Gastroesophageal sphincter (tissue), 4 donors: Measurements from ENCODE around the gene SMPDL3A. TPM values are rescaled to one million over a fixed set of nuclear protein-coding genes. Genes with fewer than 3 reads are reported as not detected.
"Not testable (repeated sequence)": the region's sequence is repeated elsewhere in the genome, so short reads cannot be mapped to it uniquely, and the experiment has no call there.

Experiments used
- ATAC-seq: fragments of 150-250 bp; one replicate; pipeline ENCODE4 v1.9.1; 2016; ENCODE audit warnings: mild to moderate bottlenecking, moderate library complexity
- H3K27ac ChIP-seq, 4 donors: fragments of 200-600 bp; sonication (generic) in 3 of 4; 1 replicate in 3 of 4; 2 replicates in 1 of 4; pipeline ENCODE4 v1.5.1; 2016 to 2019
- H3K27me3 ChIP-seq: fragments of 200-600 bp; sonication (generic); one replicate; pipeline ENCODE4 v1.5.1; 2019
- H3K36me3 ChIP-seq, 2 donors: fragments of 200-600 bp; sonication (generic); one replicate each; pipeline ENCODE4 v1.5.1; 2019; ENCODE audit warnings: control low read depth in 1 of 2
- H3K4me1 ChIP-seq, 3 donors: fragments of 200-600 bp; sonication (generic); 1 replicate in 2 of 3; 2 replicates in 1 of 3; pipeline ENCODE4 v1.5.1; 2016 to 2019; ENCODE audit warnings: control low read depth in 2 of 3
- H3K4me3 ChIP-seq, 2 donors: fragments of 200-600 bp; sonication (generic); one replicate each; pipeline ENCODE4 v1.5.1; 2019; ENCODE audit warnings: mild to moderate bottlenecking in 1 of 2, moderate library complexity in 1 of 2
- H3K9me3 ChIP-seq, 3 donors: fragments of 200-600 bp; sonication (generic); one replicate each; pipeline ENCODE4 v1.5.1; 2017 to 2019; ENCODE audit warnings: control low read depth in 2 of 3
- EP300 ChIP-seq: sonication (generic); formaldehyde crosslinking; IDR thresholded peaks from one replicate; pipeline ENCODE4 v1.6.1; 2017; ENCODE audit warnings: antibody characterized with exemption, mild to moderate bottlenecking
- POLR2A ChIP-seq, 2 donors: fragments of 450-650 bp; IDR thresholded peaks; one replicate each; pipeline ENCODE4 v1.6.1; 2017; ENCODE audit warnings: antibody characterized with exemption in 2 of 2, mild to moderate bottlenecking in 2 of 2, moderate library complexity in 1 of 2
- POLR2AphosphoS5 ChIP-seq: sonication (generic); formaldehyde crosslinking; IDR thresholded peaks from one replicate; pipeline ENCODE4 v1.6.1; 2017; ENCODE audit warnings: antibody characterized with exemption
- WGBS, 2 donors: methylation state at CpG; one replicate each; pipeline ENCODE4 v1.1.5; 2018; ENCODE audit warnings: low coverage in 1 of 2; 5-methylcytosine and 5-hydroxymethylcytosine counted together
- total RNA-seq, 4 donors: library from RNA; depleted of rRNA; stranded (reverse); fragments of >200 nt; gene quantifications; one replicate each; pipeline ENCODE4 v1.1.0, GENCODE V29; 2016
- TF ChIP-seq, protein P1 (sequence below), 4 experiments: fragments of 200-600 bp in 2 of 4; fragments of 450-650 bp in 2 of 4; sonication (generic) in 1 of 4; IDR thresholded peaks; one replicate each; pipeline ENCODE4 v1.5.1; 2017 to 2019; ENCODE audit warnings: antibody characterized with exemption in 4 of 4, mild to moderate bottlenecking in 2 of 4, moderate library complexity in 2 of 4

Gene SMPDL3A
- total RNA-seq, 4 donors from 2014 or later, result 6.5 to 11.5 (median 8.0) TPM

DNA sequence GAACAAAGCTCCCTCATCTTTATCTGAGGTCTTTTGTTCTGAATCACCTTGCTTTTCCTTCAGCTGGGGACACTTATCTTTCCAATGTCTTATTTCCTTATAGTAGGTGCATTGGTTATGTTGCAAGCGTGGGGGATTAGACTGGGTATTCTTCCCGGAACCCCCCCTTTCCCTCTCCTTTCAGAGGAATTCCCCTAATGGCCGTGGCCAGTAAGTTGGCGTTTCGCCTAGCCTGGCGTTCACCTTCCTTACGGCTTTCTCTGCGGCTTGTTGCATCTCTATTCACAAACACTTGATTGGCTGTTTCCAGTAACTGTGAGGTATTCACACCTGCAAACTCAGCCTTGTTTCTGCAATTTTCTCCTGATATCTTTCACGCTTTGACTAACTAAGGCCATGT is 42.4 kb upstream of the SMPDL3A start:
- no peaks in the 10 kb centered on the region for H3K4me1 ChIP-seq
- H3K4me3 ChIP-seq, result no peak overlapping the region
- H3K9me3 ChIP-seq, result no peaks in the 10 kb centered on the region
- 90 to 91% methylated on average over 6 to 9 of the region's 9 CpGs for WGBS, 2 donors
- H3K27ac ChIP-seq, result no peak overlapping the region
- ATAC-seq, result no peak
- H3K27me3 ChIP-seq, result no peaks in the 10 kb centered on the region
- no peaks in the 10 kb centered on the region for H3K36me3 ChIP-seq
- TF ChIP-seq EP300 (no peak), POLR2A (IDR thresholded peaks at IDR 0.05) (no peak), POLR2AphosphoS5 (no peak)
- TF ChIP-seq, protein P1, sequence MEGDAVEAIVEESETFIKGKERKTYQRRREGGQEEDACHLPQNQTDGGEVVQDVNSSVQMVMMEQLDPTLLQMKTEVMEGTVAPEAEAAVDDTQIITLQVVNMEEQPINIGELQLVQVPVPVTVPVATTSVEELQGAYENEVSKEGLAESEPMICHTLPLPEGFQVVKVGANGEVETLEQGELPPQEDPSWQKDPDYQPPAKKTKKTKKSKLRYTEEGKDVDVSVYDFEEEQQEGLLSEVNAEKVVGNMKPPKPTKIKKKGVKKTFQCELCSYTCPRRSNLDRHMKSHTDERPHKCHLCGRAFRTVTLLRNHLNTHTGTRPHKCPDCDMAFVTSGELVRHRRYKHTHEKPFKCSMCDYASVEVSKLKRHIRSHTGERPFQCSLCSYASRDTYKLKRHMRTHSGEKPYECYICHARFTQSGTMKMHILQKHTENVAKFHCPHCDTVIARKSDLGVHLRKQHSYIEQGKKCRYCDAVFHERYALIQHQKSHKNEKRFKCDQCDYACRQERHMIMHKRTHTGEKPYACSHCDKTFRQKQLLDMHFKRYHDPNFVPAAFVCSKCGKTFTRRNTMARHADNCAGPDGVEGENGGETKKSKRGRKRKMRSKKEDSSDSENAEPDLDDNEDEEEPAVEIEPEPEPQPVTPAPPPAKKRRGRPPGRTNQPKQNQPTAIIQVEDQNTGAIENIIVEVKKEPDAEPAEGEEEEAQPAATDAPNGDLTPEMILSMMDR (IDR thresholded peaks at IDR 0.05), result no peak

DNA sequence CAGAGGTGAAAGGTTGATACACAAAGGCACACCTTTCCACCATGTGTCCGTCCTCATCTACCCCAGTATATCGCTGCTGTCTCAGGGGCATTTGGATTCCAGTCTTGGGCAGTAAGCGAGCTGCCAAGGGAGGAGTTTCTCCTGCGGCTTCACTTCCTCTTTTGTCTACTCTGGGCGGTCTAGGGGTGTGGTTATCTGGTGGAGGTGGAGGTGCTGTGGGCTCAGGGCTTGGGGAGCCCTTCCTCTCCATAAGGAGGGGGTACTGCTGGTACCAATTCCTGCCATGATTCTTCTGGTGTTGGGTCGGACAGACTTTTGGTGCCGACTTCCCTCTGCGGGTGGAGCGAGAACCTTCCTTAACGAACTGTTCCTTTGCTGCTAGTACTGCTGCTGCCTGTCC is 41.5 kb upstream of the SMPDL3A start:
- no peak for ATAC-seq
- no peak overlapping the region for H3K27ac ChIP-seq
- H3K36me3 ChIP-seq, result no peaks in the 10 kb centered on the region
- 71 to 100% methylated on average over 4 of the region's 10 CpGs for WGBS, 2 donors
- H3K9me3 ChIP-seq, result no peaks in the 10 kb centered on the region
- H3K4me3 ChIP-seq, result no peak overlapping the region
- TF ChIP-seq POLR2A (IDR thresholded peaks at IDR 0.05) (no peak), EP300 (no peak), POLR2AphosphoS5 (no peak)
- TF ChIP-seq, protein P1 (IDR thresholded peaks at IDR 0.05), result no peak
- no peaks in the 10 kb centered on the region for H3K4me1 ChIP-seq
- no peaks in the 10 kb centered on the region for H3K27me3 ChIP-seq

DNA sequence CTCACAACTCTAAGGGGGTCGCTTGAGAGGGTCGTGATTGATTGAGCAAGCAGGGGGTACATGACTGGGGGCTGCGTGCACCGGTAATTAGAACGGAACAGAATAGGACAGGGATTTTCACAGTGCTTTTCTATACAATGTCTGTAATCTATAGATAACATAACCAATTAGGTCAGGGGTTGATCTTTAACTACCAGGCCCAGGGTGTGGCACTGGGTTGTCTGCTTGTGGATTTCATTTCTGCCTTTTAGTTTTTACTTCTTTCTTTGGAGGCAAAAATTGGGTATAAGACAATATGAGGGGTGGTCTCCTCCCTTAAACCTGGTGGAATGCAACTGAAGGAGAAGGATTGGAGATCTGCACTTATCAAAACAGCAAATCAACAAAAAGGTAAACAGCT is 40.1 kb upstream of the SMPDL3A start:
- WGBS, 2 donors, result 0% methylated on average over 1 of the region's 5 CpGs; no CpG with 5 or more reads in 1 of the 2 donors
- not testable (repeated sequence) for H3K27me3 ChIP-seq, H3K4me1 ChIP-seq, H3K4me3 ChIP-seq, ATAC-seq, H3K9me3 ChIP-seq, H3K27ac ChIP-seq, H3K36me3 ChIP-seq

DNA sequence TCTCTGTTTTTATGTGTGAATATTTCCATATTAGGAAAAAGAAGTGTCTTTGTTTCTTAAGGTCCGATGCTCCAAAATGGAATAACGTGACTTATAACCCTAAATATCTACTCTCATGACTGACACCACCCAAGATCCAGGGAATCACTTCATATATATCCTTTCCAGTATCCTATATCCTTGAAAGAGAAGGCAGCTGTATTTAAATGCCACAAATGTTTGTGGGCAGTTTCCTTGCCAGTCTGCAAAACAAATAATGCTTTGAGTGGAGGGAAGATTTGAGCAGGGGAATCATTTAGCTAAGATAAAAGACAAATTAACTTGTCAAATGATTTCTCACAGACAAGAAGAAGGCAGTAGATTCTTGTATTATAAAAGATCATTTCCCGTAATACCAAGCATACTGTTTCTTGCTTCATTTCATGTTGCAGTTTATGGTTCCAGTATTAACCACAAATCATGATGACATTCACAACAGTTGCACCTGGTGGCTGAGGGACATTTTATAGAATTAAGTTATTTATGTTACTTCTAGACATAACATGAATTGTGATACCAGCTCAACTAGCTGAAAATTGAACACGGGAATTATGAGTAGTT is 39.5 kb upstream of the SMPDL3A start:
- Histone ChIP-seq H3K4me3 (no peak overlapping the region), H3K9me3 (no peaks in the 10 kb centered on the region), H3K27me3 (no peaks in the 10 kb centered on the region), H3K27ac (no peak overlapping the region), H3K4me1 (no peaks in the 10 kb centered on the region), H3K36me3 (no peaks in the 10 kb centered on the region)
- TF ChIP-seq POLR2AphosphoS5 (no peak), EP300 (no peak), POLR2A (IDR thresholded peaks at IDR 0.05) (no peak)
- TF ChIP-seq, protein P1 (IDR thresholded peaks at IDR 0.05), result no peak
- WGBS, 2 donors, result 88 to 90% methylated on average over 2 to 4 of the region's 4 CpGs
- ATAC-seq, result no peak

DNA sequence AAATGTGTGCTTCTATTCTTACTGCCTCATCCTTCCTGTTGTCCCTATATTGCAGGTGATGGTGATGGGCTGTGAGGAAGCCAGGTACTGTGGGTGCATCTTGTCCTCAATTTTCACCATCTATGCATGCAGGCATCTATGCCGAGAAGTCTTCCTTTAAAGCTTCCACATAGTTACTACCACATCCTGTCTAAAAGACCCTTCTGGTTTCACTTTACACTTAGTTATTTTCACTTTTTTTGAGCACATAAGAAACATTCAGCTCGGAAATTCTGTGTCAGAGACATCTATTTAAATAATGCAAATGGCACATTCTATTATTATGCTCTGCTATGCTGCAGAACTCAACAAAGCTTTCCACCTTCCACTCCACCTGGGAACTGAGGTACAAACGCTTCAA is 37.7 kb upstream of the SMPDL3A start:
- H3K27ac ChIP-seq, result no peak overlapping the region
- H3K36me3 ChIP-seq, result no peaks in the 10 kb centered on the region
- H3K4me3 ChIP-seq, result no peak overlapping the region
- ATAC-seq, result no peak
- WGBS, 2 donors, result 60 to 88% methylated on average over 2 to 3 of the region's 3 CpGs
- H3K27me3 ChIP-seq, result no peaks in the 10 kb centered on the region
- H3K9me3 ChIP-seq, result no peaks in the 10 kb centered on the region
- TF ChIP-seq POLR2A (IDR thresholded peaks at IDR 0.05) (no peak), EP300 (no peak), POLR2AphosphoS5 (no peak)
- TF ChIP-seq, protein P1 (IDR thresholded peaks at IDR 0.05), result no peak
- no peaks in the 10 kb centered on the region for H3K4me1 ChIP-seq
